Measurements from ENCODE around the gene STAT5B.

GRCh38 chr17:42287977-42288802, 12.0 kb upstream of the STAT5B start, which contains the start of gene STAT5A:
- TF ChIP-seq SAP30 (IDR thresholded peaks at IDR 0.05; ENCODE audit: insufficient read depth, insufficient replicate concordance, low read length) = no peak
- no peak for TF ChIP-seq CTCF (IDR thresholded peaks at IDR 0.05; ENCODE audit: control extremely low read depth in 1 of 3, insufficient read depth in 1 of 3, low read depth in 1 of 3, low read length in 3 of 3)
- TF ChIP-seq EZH2 (IDR thresholded peaks at IDR 0.05; ENCODE audit: low read depth, low read length, severe bottlenecking) = no peak
- no peak for TF ChIP-seq RAD21 (IDR thresholded peaks at IDR 0.05 in 1 of 2, conservative IDR thresholded peaks at IDR 0.05 in 1 of 2; ENCODE audit: low read depth in 2 of 2, low read length in 2 of 2)
- TF ChIP-seq CHD2 (IDR thresholded peaks at IDR 0.05; ENCODE audit: low read length) = no peak
- no peak for TF ChIP-seq CBX5 (IDR thresholded peaks at IDR 0.05; ENCODE audit: low read depth, low read length)
- no peak for TF ChIP-seq POLR2AphosphoS5 (IDR thresholded peaks at IDR 0.05; ENCODE audit: low read depth, low read length)
- no peak for TF ChIP-seq TCF12 (IDR thresholded peaks at IDR 0.05; ENCODE audit: low read depth, low read length)
- no peak for TF ChIP-seq ATF3 (IDR thresholded peaks at IDR 0.05; ENCODE audit: insufficient read depth, low read depth, low read length)

Data from H1 (cell line).